ENCODE data around the gene L3MBTL4. TPM values are rescaled to one million over a fixed set of nuclear protein-coding genes. Genes with fewer than 3 reads are reported as not detected.
"Not testable (repeated sequence)": the region's sequence is repeated elsewhere in the genome, so short reads cannot be mapped to it uniquely, and the experiment has no call there.

The L3MBTL4 gene
- total RNA-seq, 1 donor from 2014 or later: 1.1 TPM

GRCh38 chr18:6311456-6312215 is 103.1 kb downstream of the L3MBTL4 start:
- intact Hi-C loops (cut with micrococcal nuclease): no loop called here

GRCh38 chr18:6310714-6311113 is 104.0 kb downstream of the L3MBTL4 start:
- intact Hi-C loops (cut with micrococcal nuclease): no loop called here

GRCh38 chr18:6297875-6298274 is 116.8 kb downstream of the L3MBTL4 start:
- intact Hi-C loops (cut with micrococcal nuclease): no loop called here

DNA sequence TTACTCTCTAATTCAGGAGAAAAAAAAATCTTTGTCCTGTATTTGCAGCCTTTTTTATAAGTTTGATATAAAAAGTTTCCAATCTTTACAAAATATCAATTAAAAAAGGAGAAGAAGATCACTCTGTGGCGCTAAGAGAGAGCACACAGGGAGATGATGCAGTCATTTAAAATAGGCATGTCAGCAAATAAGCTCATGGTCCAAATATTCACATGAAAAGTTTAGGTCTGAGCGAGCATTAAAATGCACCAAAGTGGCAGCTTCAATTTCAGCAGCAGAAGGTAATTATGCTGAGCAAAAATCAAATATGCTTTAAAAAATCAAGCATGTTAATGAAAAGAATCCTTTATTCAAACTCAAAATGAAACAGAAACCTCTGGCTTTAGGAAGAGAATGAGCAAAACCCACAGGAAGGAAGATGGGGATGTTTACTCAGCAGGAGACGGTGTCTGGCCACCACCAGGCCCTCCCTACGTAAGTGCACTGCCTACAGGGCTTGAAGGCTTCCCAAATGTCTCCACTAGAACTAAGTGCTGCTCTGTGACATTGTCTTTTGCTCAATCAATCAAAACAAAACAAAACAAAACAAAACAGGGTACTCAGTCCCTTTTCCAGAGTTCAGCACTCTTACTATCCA is 120.4 kb downstream of the L3MBTL4 start:
- intact Hi-C loops (cut with micrococcal nuclease): no loop called here

DNA sequence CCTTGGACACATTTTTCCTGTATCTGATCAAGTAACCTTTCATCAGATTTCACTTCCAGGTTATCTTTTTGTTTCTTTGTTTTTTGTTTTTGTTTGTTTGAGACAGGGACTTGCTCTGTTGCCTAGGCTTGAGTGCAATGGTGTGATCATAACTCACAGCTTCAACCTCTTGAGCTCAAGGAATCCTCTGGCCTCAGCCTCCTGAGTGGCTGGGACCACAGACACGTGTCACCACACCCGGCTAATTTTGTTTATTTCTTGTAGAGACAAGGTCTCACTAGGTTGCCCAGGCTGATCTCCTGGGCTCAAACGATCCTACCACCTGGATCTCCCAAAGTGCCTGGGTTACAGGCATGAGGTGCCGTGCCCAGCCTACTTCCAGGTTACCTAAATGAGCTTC is 124.9 kb downstream of the L3MBTL4 start:
- intact Hi-C loops (cut with micrococcal nuclease): no loop called here

- intact Hi-C loops (cut with micrococcal nuclease): no loop called here
Measured at GRCh38 chr18:6286585-6286984, 128.1 kb downstream of the L3MBTL4 start.

DNA sequence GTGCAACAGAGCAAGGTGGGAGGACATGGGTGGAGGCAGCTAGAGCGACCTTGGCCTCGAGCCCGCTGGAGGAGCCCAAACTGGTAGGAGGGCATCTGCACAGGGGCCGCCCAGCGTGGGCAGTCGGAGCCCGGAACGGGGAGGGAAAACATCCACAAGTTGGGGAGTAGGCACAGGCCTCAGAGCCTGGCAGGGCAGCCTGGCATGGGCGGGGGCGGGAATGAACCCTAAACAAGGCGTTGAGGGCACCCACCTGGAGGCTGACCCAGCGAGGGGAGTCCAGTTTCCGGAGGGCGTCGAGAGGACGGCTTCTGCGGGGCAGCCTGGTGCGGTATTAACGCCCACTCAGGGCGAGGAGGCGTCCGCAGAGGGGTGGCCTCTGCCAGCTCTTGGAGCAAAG is 129.9 kb downstream of the L3MBTL4 start:
- intact Hi-C loops (cut with micrococcal nuclease): no loop called here

DNA sequence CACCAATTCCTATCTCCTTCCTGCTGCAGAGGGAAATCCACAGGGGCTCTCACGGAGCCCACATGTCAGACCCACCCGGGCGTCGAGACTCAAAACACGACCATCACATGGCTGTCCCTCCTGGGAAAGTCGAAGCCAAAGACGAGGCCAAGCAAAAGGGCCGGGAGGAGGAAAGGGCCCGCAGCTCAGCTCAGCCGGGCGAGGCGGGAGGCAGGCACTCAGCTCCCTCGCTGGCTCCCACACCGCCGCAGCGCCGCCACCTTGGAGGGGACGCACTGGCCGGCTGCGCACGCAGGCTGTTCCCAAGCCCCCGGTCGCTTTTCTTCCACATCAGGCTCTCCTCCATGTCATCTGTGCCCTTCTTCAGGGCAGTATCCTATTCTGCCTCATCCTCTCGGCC is 130.4 kb downstream of the L3MBTL4 start:
- intact Hi-C loops (cut with micrococcal nuclease): no loop called here

DNA sequence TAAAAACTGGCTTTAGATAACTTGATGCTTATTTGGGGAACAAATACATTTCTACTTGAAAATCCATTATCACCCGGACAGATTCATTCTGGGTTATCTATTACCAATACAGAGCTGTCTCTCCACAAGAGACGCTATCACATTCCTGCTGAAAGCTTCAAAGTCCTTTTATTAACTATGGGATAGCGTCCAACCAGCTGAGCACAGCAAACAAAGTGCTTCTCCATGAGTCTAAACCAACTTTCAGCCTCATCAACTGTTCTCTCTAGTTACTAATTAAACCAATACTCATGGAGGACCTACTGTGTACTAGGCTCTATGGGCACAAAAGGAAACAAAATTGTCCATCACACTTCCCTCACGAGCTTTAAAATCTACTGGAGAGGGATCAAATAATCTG is 132.8 kb downstream of the L3MBTL4 start:
- intact Hi-C loops (cut with micrococcal nuclease): no loop called here

DNA sequence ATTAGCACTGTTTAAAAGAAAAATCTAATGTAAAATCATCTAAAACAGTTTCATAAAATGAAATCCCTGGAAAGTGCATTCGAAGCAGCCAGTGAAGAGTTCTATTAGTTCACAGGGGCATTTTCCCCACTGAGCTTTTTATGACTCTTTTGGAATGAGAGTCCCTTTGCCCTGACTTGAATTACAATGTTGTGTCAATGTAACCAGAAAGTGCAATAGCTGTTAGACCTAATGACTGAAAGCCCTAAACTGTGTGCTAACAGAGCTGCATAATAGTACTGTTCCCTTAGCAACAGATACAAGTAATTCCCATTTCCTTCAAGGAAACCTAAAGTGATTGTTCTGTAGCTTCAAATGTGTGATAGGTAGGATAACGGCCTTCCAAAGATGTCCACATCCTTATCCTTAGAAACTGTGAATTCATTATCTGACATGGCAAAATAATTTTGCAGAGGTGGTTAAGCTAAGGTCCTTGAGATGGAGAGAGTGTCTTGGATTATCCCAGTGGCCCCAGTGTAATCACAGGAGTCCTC is 134.4 kb downstream of the L3MBTL4 start:
- intact Hi-C loops (cut with micrococcal nuclease): no loop called here

- intact Hi-C loops (cut with micrococcal nuclease): no loop called here
Measured at GRCh38 chr18:6279308-6279707, 135.4 kb downstream of the L3MBTL4 start.

DNA sequence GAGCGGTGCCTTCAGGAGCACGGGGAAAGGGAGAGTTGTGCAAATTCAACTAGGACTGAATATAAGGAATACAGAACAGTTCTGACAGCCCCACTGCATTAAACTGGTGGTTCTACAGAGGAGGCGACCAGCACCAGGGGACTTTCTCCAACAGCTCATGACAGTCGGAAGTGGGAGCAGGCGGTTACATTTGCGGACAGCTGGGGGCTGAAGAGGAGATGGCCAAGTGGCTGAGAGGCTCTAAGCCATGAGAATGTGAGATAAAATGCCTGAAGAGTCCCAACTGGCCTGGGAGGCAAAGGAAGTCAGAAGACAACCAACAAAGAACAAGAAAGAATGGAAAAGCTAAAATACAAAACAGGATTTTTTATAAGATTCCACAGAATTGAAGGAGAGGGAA is 141.3 kb downstream of the L3MBTL4 start:
- intact Hi-C loops (cut with micrococcal nuclease): no loop called here

- intact Hi-C loops (cut with micrococcal nuclease): not testable (repeated sequence)
Measured at GRCh38 chr18:6272144-6272543, 142.6 kb downstream of the L3MBTL4 start.

- intact Hi-C loops (cut with micrococcal nuclease): no loop called here
Measured at GRCh38 chr18:6271585-6271984, 143.1 kb downstream of the L3MBTL4 start.

DNA sequence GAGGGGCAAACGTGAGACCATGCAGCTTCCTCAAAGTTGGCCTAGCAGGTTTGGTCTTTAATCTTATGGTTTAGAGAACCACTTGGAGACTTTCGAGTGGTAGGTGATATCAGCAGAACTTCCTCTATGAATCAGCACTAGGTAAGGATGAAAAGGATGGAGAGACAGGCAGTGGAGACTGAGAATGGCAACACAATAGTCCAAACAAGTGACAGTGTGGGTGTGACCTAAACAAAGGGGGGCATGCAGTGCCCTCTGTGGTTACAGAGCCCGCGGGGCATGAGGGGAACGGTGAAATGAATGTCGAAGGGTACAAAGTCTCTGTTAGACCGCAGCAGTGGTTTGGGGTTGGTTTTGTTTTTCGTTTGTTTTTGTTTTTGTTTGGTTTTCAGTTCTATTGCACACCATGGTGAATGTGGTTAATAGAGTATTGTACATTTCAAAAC is 143.9 kb downstream of the L3MBTL4 start:
- intact Hi-C loops (cut with micrococcal nuclease): no loop called here

GRCh38 chr18:6269660-6270332 is 144.9 kb downstream of the L3MBTL4 start:
- intact Hi-C loops (cut with micrococcal nuclease): no loop called here

DNA sequence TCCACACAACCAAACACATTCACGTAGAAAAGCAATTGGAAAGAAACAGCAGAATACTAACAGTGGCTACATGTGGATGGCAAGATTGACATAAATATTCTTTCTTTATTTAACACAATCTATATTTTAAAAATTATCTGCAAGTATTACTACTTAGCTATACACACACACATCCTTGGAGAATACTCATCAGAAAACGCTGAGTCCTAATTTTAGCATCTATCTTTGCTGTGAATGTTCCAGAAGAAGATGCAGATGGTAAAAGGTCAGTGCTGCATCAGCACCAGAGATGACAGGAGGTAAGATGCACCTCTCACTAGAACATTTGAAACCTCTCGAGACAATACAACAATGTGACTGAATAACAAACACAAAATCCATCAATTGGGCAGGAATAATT is 148.5 kb downstream of the L3MBTL4 start:
- intact Hi-C loops (cut with micrococcal nuclease): no loop called here

DNA sequence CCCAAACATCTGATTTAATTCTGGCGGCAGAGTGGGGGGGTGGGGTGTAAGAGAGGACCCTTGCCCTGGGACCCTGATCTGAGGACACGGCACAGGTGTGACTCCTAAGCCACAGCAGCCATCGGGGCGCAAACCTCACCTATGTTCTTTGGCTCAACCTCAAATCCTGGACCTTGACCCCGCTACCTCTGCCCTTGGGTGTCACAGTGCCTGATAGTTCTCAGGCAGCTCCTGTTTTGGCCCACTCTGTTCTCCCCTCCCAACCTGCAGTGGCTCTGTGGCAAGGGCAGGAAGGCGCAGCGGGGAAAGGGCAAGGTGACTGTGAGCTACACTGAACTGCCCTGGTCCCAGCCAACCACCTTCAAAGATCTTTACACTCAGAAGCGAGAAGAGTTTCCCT is 152.8 kb downstream of the L3MBTL4 start:
- intact Hi-C loops (cut with micrococcal nuclease): no loop called here

- intact Hi-C loops (cut with micrococcal nuclease): not testable (repeated sequence)
Measured at GRCh38 chr18:6259324-6259723, 155.4 kb downstream of the L3MBTL4 start.

DNA sequence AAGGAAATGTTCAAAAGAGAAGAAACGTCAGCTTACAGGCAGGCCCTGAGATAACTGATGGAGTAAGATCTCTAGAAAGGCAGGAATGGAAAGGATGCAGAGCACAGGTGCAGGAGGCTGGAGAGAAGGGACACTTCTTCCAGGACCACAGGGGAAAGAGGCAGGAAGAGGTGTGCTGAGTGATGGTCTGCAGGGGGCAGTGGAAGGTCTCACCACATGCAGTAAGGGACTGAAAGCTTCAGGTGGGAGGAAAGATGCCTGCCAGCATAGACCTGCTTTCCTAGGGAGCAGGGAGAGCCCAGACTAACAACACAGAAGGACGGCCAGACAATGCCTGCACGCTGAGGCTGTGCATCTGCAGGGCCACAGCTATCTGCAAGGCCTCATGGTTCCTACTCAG is 156.8 kb downstream of the L3MBTL4 start:
- intact Hi-C loops (cut with micrococcal nuclease): no loop called here

DNA sequence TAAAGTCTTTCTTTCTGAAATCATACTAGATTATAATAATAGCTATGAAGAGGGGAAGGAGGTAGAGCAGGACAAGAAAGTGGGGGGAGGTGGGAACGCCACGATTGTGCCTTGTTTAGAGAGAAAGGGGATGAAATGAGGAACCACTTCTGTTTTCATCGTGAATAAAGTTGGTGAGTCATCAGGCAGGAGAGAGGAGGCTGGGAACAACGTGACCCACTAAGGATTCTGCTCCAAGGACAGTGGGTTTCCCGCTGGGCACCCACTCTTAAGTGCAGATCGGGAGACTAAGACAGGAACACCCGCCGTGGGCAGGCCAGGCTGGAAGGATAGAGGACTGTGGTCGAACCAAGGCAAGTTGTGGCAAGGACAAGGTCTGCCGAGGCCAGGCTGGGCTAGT is 158.2 kb downstream of the L3MBTL4 start:
- intact Hi-C loops (cut with micrococcal nuclease): no loop called here

GRCh38 chr18:6255886-6256285 is 158.8 kb downstream of the L3MBTL4 start:
- intact Hi-C loops (cut with micrococcal nuclease): no loop called here
